ENCODE measurements around the gene PKIG. TPM values are rescaled to one million over a fixed set of nuclear protein-coding genes. Genes with fewer than 3 reads are reported as not detected.

The PKIG gene
- total RNA-seq, 1 donor from 2014 or later, result 51.6 TPM

DNA sequence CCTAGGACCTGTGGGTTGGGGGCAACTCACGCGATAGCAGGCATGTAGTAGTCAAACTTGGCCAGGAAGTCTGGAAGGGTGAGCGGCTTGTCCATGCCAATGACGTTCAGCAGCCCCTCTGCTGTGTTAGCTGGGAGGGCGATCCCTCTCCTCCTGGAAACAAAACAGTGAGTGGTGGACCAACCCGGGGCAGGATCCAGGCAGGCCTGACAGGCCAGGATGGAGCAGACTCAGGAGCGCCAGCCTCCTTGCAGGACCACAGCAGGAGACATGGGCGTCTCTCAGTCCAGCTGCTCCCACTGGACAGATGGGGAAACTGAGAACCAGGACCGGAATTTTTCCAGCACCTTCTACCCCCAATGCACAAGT, 46.6 kb downstream of the PKIG start:
- DNase-seq (ENCODE audit: low spot score in 2 of 2, unreplicated experiment in 2 of 2), result no peak
- Mint-ChIP-seq H3K4me1 (peaks cover 12% of the 10 kb centered on the region), H3K27me3 (ENCODE audit: low read depth) (no peaks in the 10 kb centered on the region), H3K4me3 (no peak overlapping the region), H3K36me3 (peaks cover 11% of the 10 kb centered on the region), H3K27ac (no peak overlapping the region), H3K9me3 (no peaks in the 10 kb centered on the region)
- TF ChIP-seq, protein P1, sequence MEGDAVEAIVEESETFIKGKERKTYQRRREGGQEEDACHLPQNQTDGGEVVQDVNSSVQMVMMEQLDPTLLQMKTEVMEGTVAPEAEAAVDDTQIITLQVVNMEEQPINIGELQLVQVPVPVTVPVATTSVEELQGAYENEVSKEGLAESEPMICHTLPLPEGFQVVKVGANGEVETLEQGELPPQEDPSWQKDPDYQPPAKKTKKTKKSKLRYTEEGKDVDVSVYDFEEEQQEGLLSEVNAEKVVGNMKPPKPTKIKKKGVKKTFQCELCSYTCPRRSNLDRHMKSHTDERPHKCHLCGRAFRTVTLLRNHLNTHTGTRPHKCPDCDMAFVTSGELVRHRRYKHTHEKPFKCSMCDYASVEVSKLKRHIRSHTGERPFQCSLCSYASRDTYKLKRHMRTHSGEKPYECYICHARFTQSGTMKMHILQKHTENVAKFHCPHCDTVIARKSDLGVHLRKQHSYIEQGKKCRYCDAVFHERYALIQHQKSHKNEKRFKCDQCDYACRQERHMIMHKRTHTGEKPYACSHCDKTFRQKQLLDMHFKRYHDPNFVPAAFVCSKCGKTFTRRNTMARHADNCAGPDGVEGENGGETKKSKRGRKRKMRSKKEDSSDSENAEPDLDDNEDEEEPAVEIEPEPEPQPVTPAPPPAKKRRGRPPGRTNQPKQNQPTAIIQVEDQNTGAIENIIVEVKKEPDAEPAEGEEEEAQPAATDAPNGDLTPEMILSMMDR (IDR thresholded peaks at IDR 0.05; ENCODE audit: unreplicated experiment), result no peak

DNA sequence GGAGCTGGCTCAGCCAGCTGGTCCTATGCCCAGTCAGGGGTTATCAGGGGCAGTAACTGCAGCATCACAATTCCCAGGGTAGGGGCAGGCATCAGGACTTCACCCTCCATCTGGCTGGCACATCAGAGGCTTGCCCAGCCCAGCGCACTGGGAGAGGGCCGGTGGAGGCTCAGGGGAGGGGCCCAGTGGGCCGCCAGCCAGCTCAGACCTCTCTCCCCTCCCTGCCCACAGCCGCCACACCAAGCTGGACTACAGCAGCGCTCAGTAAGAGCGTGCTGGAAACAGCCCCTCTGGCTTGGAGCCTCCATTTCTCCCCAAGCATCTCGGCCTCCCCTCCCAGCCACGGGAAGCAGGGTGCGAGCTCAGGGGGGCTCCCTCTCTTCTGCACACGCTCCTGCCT, 47.2 kb downstream of the PKIG start:
- peaks cover 12% of the 10 kb centered on the region for H3K4me1 Mint-ChIP-seq
- peaks cover 7% of the 10 kb centered on the region for H3K36me3 Mint-ChIP-seq
- no peaks in the 10 kb centered on the region for H3K27me3 Mint-ChIP-seq (ENCODE audit: low read depth)
- H3K9me3 Mint-ChIP-seq, result no peaks in the 10 kb centered on the region
- no peak for DNase-seq (ENCODE audit: low spot score in 2 of 2, unreplicated experiment in 2 of 2)
- H3K4me3 Mint-ChIP-seq, result no peak overlapping the region
- no peak overlapping the region for H3K27ac Mint-ChIP-seq
- TF ChIP-seq, protein P1 (IDR thresholded peaks at IDR 0.05; ENCODE audit: unreplicated experiment), result no peak

DNA sequence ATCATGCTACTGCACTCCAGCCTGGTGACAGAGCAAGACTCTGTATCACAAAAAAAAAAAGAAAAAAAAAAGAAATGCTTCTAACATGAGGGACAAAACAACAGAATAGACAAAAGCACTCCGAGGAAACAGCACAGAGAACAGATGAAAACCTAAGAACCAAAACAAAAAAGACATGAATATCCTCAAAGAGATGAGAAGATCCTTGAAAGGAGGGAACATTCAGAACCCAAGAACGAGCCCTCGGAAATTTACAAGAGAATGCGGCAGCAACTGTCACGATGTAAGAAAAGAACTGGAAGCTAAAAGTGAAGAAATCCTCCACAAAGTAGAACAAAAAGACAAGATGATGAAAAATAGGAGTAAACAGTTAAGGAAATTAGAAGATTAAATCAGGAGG, 47.9 kb downstream of the PKIG start:
- TF ChIP-seq, protein P1 (IDR thresholded peaks at IDR 0.05; ENCODE audit: unreplicated experiment), result no peak
- Mint-ChIP-seq H3K4me3 (no peak overlapping the region), H3K4me1 (peaks cover 12% of the 10 kb centered on the region), H3K27ac (no peak overlapping the region), H3K36me3 (no peaks in the 10 kb centered on the region), H3K9me3 (no peaks in the 10 kb centered on the region), H3K27me3 (ENCODE audit: low read depth) (no peaks in the 10 kb centered on the region)
- DNase-seq (ENCODE audit: low spot score in 2 of 2, unreplicated experiment in 2 of 2), result no peak

DNA sequence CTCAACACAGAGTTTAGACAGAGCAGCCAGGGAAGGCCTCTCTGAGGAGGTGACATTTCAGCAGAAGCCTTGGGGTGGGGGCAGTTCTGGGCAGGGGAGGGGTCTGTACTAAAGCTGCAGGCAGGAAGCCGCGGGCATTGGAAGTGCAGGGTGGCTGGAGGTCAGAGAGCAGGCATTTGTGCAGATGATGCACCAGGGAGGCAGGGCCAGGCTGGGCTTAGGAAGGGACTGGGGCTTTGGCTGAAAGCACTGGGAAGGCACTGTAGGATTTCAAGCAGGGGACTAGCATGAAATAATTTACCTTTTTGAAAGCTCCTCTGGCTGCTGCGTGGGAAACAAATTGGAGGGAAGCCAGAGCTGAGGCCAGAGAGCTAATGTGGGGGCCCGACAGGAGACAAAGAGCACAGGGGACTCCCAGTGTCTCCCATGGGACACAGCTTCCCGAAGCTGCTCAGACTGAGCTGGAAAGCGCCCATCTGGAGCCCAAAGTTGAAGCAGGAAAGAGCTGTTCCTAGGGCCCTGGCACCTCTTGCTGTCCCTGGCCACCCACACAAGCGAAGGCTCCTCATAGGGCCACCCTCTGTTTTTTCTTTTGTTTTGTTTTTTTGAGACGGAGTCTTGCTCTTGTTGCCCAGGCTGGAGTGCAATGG, 49.8 kb downstream of the PKIG start:
- DNase-seq (ENCODE audit: low spot score in 2 of 2, unreplicated experiment in 2 of 2), result no peak
- Mint-ChIP-seq H3K9me3 (no peaks in the 10 kb centered on the region), H3K4me3 (no peak overlapping the region), H3K36me3 (no peaks in the 10 kb centered on the region), H3K27me3 (ENCODE audit: low read depth) (no peaks in the 10 kb centered on the region), H3K27ac (peak overlapping the region; percentile 43), H3K4me1 (peaks cover 12% of the 10 kb centered on the region)
- TF ChIP-seq, protein P1 (IDR thresholded peaks at IDR 0.05; ENCODE audit: unreplicated experiment), result no peak

DNA sequence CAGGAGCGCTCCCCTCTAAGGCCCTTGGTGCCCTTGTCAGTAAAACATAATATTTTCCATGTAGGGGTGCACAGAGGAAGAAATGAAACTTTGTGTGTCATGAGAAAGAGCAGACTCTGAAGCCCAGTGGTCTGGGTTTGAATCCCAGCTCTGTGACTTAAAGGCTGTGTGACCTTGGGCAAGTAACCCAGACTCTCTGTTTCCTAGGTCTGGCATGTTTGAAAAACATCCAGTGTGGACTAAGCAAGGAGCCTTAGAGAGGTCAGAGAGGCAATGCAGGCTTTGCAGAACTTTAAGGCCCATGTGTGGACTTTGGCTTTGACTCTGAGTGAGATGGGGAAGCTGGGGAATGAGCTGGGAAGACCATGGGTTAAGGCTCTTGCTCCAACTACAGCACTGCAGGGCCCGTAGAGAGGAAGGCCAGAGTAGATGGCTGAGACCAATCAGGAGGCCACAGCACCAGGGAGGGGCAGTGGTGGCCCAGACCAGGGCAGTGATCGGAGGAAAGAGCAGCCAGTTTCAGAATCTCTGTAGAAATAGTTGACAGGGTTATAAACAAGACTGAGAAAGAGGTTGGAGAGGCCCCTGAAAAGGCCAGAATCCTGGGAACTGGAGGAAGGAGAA, 50.9 kb downstream of the PKIG start:
- Mint-ChIP-seq H3K9me3 (no peaks in the 10 kb centered on the region), H3K4me3 (no peak overlapping the region)
- TF ChIP-seq, protein P1 (IDR thresholded peaks at IDR 0.05; ENCODE audit: unreplicated experiment), result no peak

More for the DNA sequence above, 50.9 kb downstream of the PKIG start:
- no peaks in the 10 kb centered on the region for H3K27me3 Mint-ChIP-seq (ENCODE audit: low read depth)
- H3K36me3 Mint-ChIP-seq, result no peaks in the 10 kb centered on the region
- DNase-seq (ENCODE audit: low spot score in 2 of 2, unreplicated experiment in 2 of 2), result no peak
- H3K4me1 Mint-ChIP-seq, result peaks cover 12% of the 10 kb centered on the region
- H3K27ac Mint-ChIP-seq, result no peak overlapping the region

All from mesothelial cell of epicardium (in vitro differentiated cells).